Neural crest cell (in vitro differentiated cells): ENCODE results near the gene CCT8L2. TPM values are rescaled to one million over a fixed set of nuclear protein-coding genes. Genes with fewer than 3 reads are reported as not detected.
"Not testable (repeated sequence)": the region's sequence is repeated elsewhere in the genome, so short reads cannot be mapped to it uniquely, and the experiment has no call there.

Source experiments
- DNase-seq: peaks from one replicate; pipeline ENCODE4 v3.0.0; 2021; ENCODE audit warnings: low read depth, mixed read lengths, low spot score
- H3K27ac Mint-ChIP-seq: one replicate; pipeline ENCODE4 v1.8.0; 2021; ENCODE audit warnings: mild to moderate bottlenecking, mixed read lengths; ENCODE audit not compliant: unreplicated experiment
- H3K27me3 Mint-ChIP-seq: 2 replicates; pipeline ENCODE4 v1.8.0; 2021; ENCODE audit warnings: low read depth, mild to moderate bottlenecking, mixed read lengths
- H3K36me3 Mint-ChIP-seq: 2 replicates; pipeline ENCODE4 v1.8.0; 2021; ENCODE audit warnings: low read depth, mild to moderate bottlenecking, mixed read lengths
- H3K4me1 Mint-ChIP-seq: 2 replicates; pipeline ENCODE4 v1.8.0; 2021; ENCODE audit warnings: mixed read lengths
- H3K4me3 Mint-ChIP-seq: one replicate; pipeline ENCODE4 v1.8.0; 2021; ENCODE audit warnings: mild to moderate bottlenecking, mixed read lengths
- H3K9me3 Mint-ChIP-seq: 2 replicates; pipeline ENCODE4 v1.8.0; 2021; ENCODE audit warnings: mixed read lengths
- CTCF ChIP-seq: fragments of 200-600 bp; sonication (generic); conservative IDR thresholded peaks from 2 replicates; pipeline ENCODE4 v1.5.0; 2021; ENCODE audit warnings: antibody characterized with exemption, mild to moderate bottlenecking
- total RNA-seq: library from RNA; stranded (reverse); gene quantifications from 2 replicates; pipeline ENCODE4 v1.2.1, GENCODE V29; 2021

CCT8L2 gene
- total RNA-seq, 1 donor from 2014 or later, result not detected

GRCh38 chr22:16608931-16609330 is 16.3 kb upstream of the CCT8L2 start:
- H3K36me3 Mint-ChIP-seq, result peaks cover 6% of the 10 kb centered on the region

GRCh38 chr22:16604257-16604998 is 11.8 kb upstream of the CCT8L2 start:
- not testable (repeated sequence) for H3K36me3 Mint-ChIP-seq, H3K9me3 Mint-ChIP-seq, H3K4me3 Mint-ChIP-seq, H3K27ac Mint-ChIP-seq, DNase-seq, H3K4me1 Mint-ChIP-seq, H3K27me3 Mint-ChIP-seq

More at GRCh38 chr22:16608931-16609330, 16.3 kb upstream of the CCT8L2 start:
- Mint-ChIP-seq H3K4me1 (no peaks in the 10 kb centered on the region), H3K27ac (no peak overlapping the region), H3K4me3 (no peak overlapping the region), H3K27me3 (no peaks in the 10 kb centered on the region), H3K9me3 (peaks cover 9% of the 10 kb centered on the region)
- no peak for TF ChIP-seq CTCF
- DNase-seq, result no peak

- not testable (repeated sequence) for H3K9me3 Mint-ChIP-seq, DNase-seq, H3K36me3 Mint-ChIP-seq, H3K4me1 Mint-ChIP-seq, H3K27me3 Mint-ChIP-seq, H3K27ac Mint-ChIP-seq, H3K4me3 Mint-ChIP-seq
Observed at GRCh38 chr22:16603770-16604242, 11.2 kb upstream of the CCT8L2 start.

GRCh38 chr22:16603448-16603768 is 10.8 kb upstream of the CCT8L2 start:
- H3K9me3 Mint-ChIP-seq, result peaks cover 7% of the 10 kb centered on the region
- no peak for TF ChIP-seq CTCF
- DNase-seq, result no peak
- no peak overlapping the region for H3K4me3 Mint-ChIP-seq
- H3K27ac Mint-ChIP-seq, result no peak overlapping the region
- H3K4me1 Mint-ChIP-seq, result no peaks in the 10 kb centered on the region
- peaks cover 7% of the 10 kb centered on the region for H3K36me3 Mint-ChIP-seq
- no peaks in the 10 kb centered on the region for H3K27me3 Mint-ChIP-seq

- H3K9me3 Mint-ChIP-seq, H3K4me3 Mint-ChIP-seq, DNase-seq, H3K27ac Mint-ChIP-seq, H3K27me3 Mint-ChIP-seq, H3K36me3 Mint-ChIP-seq, H3K4me1 Mint-ChIP-seq: not testable (repeated sequence)
Observed at GRCh38 chr22:16602728-16603447, 10.3 kb upstream of the CCT8L2 start.

- not testable (repeated sequence) for H3K27ac Mint-ChIP-seq, DNase-seq, H3K4me1 Mint-ChIP-seq, H3K4me3 Mint-ChIP-seq, H3K9me3 Mint-ChIP-seq, H3K27me3 Mint-ChIP-seq, H3K36me3 Mint-ChIP-seq
Observed at GRCh38 chr22:16602224-16602727, 9.7 kb upstream of the CCT8L2 start.

GRCh38 chr22:16601437-16602223 is 9.0 kb upstream of the CCT8L2 start:
- no peak overlapping the region for H3K27ac Mint-ChIP-seq
- H3K9me3 Mint-ChIP-seq, result peaks cover 7% of the 10 kb centered on the region
- DNase-seq, result no peak
- H3K36me3 Mint-ChIP-seq, result peaks cover 7% of the 10 kb centered on the region
- no peaks in the 10 kb centered on the region for H3K4me1 Mint-ChIP-seq
- TF ChIP-seq CTCF, result no peak
- H3K27me3 Mint-ChIP-seq, result no peaks in the 10 kb centered on the region
- no peak overlapping the region for H3K4me3 Mint-ChIP-seq

- H3K27ac Mint-ChIP-seq, DNase-seq, H3K27me3 Mint-ChIP-seq, H3K4me1 Mint-ChIP-seq, H3K4me3 Mint-ChIP-seq, H3K36me3 Mint-ChIP-seq: not testable (repeated sequence)
- H3K9me3 Mint-ChIP-seq, result peaks cover 10% of the 10 kb centered on the region
Observed at GRCh38 chr22:16600644-16601436, 8.2 kb upstream of the CCT8L2 start.

GRCh38 chr22:16599648-16600047 is 7.0 kb upstream of the CCT8L2 start:
- H3K27ac Mint-ChIP-seq, H3K36me3 Mint-ChIP-seq: not testable (repeated sequence)

More at GRCh38 chr22:16599648-16600047, 7.0 kb upstream of the CCT8L2 start:
- H3K9me3 Mint-ChIP-seq, result peaks cover 15% of the 10 kb centered on the region
- H3K27me3 Mint-ChIP-seq, H3K4me1 Mint-ChIP-seq, H3K4me3 Mint-ChIP-seq, DNase-seq: not testable (repeated sequence)
